ENCODE results near the gene GPX3. TPM values are rescaled to one million over a fixed set of nuclear protein-coding genes. Genes with fewer than 3 reads are reported as not detected.

Gene GPX3
- total and polyA plus RNA-seq, 2 of the 13 experiments (the other 11 are each of a cell fraction or from before 2014, with no cell fraction given), result 33.8 to 1,892 TPM

DNA sequence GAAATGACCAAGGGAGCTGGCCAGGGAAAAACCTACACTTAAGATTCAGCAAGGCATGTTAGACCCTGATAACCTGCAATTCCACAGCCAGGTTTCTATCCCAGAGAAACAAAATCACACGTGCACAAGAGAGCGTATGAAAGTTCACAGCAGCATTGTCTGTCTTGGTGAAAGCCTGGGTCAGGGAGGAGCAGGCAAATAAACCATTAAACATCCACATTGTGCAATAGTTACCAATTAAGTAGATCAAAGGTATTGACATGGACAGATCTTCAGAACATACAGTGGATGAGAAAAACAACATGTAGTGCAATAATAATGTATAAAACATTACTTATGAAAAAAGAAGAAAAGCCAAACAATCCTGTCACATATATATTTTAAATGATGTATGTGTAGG is 15.9 kb upstream of the GPX3 start (continued):
- TF ChIP-seq, protein P1, sequence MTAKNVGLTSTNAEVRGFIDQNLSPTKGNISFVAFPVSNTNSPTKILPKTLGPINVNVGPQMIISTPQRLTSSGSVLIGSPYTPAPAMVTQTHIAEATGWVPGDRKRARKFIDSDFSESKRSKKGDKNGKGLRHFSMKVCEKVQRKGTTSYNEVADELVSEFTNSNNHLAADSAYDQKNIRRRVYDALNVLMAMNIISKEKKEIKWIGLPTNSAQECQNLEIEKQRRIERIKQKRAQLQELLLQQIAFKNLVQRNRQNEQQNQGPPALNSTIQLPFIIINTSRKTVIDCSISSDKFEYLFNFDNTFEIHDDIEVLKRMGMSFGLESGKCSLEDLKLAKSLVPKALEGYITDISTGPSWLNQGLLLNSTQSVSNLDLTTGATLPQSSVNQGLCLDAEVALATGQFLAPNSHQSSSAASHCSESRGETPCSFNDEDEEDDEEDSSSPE (CRISPR knock-in tag; IDR thresholded peaks at IDR 0.05), result 0 out of 2 replicates have a peak, but pooled peaks have one; percentile 16
- no peak for TF ChIP-seq ADNP (CRISPR knock-in tag; IDR thresholded peaks at IDR 0.05)
- TF ChIP-seq REPIN1 (CRISPR knock-in tag; IDR thresholded peaks at IDR 0.05; ENCODE audit: borderline replicate concordance, low read depth), result no peak
- TF ChIP-seq, protein P2, sequence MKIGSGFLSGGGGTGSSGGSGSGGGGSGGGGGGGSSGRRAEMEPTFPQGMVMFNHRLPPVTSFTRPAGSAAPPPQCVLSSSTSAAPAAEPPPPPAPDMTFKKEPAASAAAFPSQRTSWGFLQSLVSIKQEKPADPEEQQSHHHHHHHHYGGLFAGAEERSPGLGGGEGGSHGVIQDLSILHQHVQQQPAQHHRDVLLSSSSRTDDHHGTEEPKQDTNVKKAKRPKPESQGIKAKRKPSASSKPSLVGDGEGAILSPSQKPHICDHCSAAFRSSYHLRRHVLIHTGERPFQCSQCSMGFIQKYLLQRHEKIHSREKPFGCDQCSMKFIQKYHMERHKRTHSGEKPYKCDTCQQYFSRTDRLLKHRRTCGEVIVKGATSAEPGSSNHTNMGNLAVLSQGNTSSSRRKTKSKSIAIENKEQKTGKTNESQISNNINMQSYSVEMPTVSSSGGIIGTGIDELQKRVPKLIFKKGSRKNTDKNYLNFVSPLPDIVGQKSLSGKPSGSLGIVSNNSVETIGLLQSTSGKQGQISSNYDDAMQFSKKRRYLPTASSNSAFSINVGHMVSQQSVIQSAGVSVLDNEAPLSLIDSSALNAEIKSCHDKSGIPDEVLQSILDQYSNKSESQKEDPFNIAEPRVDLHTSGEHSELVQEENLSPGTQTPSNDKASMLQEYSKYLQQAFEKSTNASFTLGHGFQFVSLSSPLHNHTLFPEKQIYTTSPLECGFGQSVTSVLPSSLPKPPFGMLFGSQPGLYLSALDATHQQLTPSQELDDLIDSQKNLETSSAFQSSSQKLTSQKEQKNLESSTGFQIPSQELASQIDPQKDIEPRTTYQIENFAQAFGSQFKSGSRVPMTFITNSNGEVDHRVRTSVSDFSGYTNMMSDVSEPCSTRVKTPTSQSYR (CRISPR knock-in tag; IDR thresholded peaks at IDR 0.05; ENCODE audit: borderline replicate concordance), result no peak
- TF ChIP-seq ZNF34 (CRISPR knock-in tag; IDR thresholded peaks at IDR 0.05; ENCODE audit: borderline replicate concordance), result no peak
- TF ChIP-seq ZNF792 (CRISPR knock-in tag; IDR thresholded peaks at IDR 0.05), result 0 out of 2 replicates have a peak, but pooled peaks have one; percentile 41
- no peak for TF ChIP-seq ZNF329 (CRISPR knock-in tag; IDR thresholded peaks at IDR 0.05; ENCODE audit: low read depth)
- TF ChIP-seq, protein P3, sequence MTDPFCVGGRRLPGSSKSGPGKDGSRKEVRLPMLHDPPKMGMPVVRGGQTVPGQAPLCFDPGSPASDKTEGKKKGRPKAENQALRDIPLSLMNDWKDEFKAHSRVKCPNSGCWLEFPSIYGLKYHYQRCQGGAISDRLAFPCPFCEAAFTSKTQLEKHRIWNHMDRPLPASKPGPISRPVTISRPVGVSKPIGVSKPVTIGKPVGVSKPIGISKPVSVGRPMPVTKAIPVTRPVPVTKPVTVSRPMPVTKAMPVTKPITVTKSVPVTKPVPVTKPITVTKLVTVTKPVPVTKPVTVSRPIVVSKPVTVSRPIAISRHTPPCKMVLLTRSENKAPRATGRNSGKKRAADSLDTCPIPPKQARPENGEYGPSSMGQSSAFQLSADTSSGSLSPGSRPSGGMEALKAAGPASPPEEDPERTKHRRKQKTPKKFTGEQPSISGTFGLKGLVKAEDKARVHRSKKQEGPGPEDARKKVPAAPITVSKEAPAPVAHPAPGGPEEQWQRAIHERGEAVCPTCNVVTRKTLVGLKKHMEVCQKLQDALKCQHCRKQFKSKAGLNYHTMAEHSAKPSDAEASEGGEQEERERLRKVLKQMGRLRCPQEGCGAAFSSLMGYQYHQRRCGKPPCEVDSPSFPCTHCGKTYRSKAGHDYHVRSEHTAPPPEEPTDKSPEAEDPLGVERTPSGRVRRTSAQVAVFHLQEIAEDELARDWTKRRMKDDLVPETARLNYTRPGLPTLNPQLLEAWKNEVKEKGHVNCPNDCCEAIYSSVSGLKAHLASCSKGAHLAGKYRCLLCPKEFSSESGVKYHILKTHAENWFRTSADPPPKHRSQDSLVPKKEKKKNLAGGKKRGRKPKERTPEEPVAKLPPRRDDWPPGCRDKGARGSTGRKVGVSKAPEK (CRISPR knock-in tag; IDR thresholded peaks at IDR 0.05; ENCODE audit: borderline replicate concordance), result peak; percentile 74; the same call in 1 of the 2 replicates
- TF ChIP-seq ZNF496 (CRISPR knock-in tag; IDR thresholded peaks at IDR 0.05; ENCODE audit: insufficient replicate concordance), result no peak
- TF ChIP-seq, protein P4, sequence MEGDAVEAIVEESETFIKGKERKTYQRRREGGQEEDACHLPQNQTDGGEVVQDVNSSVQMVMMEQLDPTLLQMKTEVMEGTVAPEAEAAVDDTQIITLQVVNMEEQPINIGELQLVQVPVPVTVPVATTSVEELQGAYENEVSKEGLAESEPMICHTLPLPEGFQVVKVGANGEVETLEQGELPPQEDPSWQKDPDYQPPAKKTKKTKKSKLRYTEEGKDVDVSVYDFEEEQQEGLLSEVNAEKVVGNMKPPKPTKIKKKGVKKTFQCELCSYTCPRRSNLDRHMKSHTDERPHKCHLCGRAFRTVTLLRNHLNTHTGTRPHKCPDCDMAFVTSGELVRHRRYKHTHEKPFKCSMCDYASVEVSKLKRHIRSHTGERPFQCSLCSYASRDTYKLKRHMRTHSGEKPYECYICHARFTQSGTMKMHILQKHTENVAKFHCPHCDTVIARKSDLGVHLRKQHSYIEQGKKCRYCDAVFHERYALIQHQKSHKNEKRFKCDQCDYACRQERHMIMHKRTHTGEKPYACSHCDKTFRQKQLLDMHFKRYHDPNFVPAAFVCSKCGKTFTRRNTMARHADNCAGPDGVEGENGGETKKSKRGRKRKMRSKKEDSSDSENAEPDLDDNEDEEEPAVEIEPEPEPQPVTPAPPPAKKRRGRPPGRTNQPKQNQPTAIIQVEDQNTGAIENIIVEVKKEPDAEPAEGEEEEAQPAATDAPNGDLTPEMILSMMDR (CRISPR knock-in tag; IDR thresholded peaks at IDR 0.05), result no peak
- no peak for TF ChIP-seq BORCS8-MEF2B (CRISPR knock-in tag; IDR thresholded peaks at IDR 0.05)
- TF ChIP-seq ZSCAN21 (CRISPR knock-in tag; IDR thresholded peaks at IDR 0.05; ENCODE audit: borderline replicate concordance), result no peak
- no peak for TF ChIP-seq ZNF230 (CRISPR knock-in tag; IDR thresholded peaks at IDR 0.05)
- TF ChIP-seq, protein P5, sequence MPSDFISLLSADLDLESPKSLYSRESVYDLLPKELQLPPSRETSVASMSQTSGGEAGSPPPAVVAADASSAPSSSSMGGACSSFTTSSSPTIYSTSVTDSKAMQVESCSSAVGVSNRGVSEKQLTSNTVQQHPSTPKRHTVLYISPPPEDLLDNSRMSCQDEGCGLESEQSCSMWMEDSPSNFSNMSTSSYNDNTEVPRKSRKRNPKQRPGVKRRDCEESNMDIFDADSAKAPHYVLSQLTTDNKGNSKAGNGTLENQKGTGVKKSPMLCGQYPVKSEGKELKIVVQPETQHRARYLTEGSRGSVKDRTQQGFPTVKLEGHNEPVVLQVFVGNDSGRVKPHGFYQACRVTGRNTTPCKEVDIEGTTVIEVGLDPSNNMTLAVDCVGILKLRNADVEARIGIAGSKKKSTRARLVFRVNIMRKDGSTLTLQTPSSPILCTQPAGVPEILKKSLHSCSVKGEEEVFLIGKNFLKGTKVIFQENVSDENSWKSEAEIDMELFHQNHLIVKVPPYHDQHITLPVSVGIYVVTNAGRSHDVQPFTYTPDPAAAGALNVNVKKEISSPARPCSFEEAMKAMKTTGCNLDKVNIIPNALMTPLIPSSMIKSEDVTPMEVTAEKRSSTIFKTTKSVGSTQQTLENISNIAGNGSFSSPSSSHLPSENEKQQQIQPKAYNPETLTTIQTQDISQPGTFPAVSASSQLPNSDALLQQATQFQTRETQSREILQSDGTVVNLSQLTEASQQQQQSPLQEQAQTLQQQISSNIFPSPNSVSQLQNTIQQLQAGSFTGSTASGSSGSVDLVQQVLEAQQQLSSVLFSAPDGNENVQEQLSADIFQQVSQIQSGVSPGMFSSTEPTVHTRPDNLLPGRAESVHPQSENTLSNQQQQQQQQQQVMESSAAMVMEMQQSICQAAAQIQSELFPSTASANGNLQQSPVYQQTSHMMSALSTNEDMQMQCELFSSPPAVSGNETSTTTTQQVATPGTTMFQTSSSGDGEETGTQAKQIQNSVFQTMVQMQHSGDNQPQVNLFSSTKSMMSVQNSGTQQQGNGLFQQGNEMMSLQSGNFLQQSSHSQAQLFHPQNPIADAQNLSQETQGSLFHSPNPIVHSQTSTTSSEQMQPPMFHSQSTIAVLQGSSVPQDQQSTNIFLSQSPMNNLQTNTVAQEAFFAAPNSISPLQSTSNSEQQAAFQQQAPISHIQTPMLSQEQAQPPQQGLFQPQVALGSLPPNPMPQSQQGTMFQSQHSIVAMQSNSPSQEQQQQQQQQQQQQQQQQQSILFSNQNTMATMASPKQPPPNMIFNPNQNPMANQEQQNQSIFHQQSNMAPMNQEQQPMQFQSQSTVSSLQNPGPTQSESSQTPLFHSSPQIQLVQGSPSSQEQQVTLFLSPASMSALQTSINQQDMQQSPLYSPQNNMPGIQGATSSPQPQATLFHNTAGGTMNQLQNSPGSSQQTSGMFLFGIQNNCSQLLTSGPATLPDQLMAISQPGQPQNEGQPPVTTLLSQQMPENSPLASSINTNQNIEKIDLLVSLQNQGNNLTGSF (CRISPR knock-in tag; IDR thresholded peaks at IDR 0.05), result no peak
- TF ChIP-seq KDM1A (CRISPR knock-in tag; IDR thresholded peaks at IDR 0.05), result no peak
